GM18517 (cell line): ENCODE results near the gene BACH2.

ENCODE experiments used
- ATAC-seq: cut with Tn5 transposase; IDR thresholded peaks from one replicate; pipeline ENCODE4 v1.9.1; 2021; ENCODE audit warnings: mild to moderate bottlenecking, moderate library complexity; ENCODE audit not compliant: unreplicated experiment

Gene BACH2

DNA sequence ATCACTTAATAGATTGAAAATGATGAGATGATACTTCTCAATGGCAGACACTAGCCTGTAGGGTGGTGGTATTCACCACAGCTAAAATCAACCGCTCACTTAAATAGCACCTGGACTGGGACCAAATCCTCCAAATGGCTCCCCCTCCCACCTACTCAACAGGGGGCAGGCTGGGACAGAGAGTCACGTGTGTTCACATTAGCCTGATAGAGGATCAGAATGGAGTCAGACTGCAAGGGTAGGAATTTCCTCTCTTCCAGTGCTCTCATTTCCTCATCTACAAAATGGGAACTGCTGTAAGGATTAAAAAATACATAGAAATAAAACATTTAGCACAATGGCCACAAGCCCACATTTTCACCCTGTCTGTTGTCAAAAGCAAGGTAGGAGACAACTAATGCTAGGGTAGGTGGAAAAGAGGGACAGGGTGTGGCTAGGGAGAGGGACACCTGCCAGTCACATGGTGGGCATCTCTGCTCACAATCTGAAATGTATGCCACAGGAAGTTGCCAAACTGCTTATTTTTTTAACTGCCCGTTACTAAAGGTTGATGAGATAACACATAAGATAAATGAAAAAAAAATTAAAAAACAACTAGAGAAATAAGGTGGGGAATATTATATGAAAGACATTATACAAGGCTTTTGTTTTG is 55.3 kb downstream of the BACH2 start:
- no peak for ATAC-seq

DNA sequence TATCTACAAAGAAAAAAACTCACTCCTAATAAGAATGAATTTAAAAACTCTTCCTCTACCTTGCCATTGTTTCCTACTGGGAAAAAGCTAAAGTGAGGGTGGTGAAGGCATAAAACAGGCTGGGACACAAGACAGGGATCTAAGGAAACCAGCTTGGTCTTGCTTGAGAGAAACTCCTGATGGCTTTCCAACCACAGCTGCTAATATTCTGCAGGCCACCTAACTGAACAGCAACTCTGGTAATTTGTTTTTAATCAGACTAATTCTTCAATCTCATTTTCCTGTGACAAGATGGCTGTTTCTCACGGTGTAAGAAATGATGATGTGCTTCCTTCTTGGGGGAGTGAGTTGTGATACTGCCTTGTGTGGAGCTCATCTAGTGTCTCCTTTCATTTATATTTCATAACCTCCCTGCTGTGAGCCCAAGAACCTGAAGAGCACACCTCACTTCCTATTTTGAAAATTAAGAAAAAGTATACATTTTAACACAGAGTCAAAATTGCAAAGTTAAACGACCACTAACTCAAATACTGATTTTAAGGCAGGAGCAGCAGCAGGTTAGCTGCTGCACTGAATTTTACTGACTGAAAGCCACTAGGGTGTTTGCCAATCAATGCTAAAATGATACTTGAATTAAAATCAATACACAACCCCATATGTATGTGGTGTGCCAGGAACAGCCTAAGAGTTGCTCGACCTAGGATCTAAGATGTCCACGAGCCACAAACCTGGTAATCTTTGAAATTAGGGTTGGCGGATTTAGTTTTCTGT is 58.0 kb downstream of the BACH2 start:
- no peak for ATAC-seq

DNA sequence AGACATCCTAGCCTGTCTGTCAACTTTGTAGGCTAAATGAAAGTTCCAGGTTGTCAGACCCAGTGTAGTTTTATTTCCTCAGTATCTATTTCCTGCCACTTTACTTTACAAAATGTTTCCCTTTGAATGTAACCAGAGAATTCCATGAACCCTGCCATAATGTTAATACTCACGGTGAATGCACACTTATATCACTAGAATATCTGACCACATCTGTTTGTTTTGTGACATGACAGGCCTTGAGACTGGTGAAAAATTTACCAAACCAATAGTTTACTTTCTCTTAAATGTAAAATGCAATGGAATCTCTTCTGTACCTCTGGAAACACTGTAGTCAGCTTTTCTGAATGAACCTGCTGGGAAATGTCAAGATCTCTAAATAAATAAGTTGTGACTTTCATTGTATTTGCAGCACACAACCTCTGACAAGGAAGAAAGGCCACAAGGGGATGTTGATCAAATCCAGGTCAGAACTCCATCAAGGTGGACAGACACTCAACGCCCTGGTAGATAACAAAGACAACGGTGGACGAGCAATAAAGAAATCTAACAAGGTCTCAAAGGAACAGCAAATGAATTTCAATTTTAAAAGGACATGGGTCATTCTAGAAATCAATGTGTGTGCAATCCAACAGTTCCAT is 59.2 kb downstream of the BACH2 start:
- ATAC-seq, result no peak

DNA sequence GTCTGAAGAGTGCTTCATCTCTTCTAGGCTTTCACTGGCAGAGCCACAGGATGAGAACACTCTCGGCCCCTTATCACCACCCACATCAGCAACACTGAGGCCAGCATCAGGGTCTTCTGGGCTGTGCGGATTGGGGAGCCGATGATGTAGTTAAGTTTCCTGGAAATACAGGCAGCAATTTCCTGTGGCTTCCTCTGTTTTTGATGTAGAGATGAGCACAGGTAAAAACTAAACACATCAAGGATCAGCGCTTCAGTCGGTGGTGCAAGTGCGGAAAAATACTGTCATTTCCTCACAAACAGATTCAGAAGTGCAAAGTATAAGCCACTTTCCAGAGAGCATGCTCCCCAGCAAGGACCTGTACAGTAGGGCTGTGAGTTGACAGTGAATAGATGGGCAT is 62.6 kb downstream of the BACH2 start:
- no peak for ATAC-seq

DNA sequence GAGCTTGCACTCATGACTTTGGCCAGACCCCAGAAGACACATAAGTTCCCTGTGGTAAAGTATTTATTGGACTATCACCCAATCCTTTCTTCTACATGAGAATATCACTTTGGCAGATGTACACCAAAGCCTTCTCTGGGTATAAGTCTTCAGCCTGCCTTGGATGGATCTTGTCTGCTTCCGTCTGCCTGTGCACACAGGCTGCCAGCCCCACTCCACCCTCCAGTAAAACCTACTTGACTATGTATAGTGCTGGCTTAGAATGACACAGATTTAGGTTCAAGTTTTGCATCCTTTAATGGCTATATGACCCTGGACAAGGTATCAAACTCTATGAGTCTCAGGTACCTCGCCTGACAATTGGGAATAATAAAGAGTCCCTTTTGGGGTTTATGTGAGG is 63.4 kb downstream of the BACH2 start:
- no peak for ATAC-seq

DNA sequence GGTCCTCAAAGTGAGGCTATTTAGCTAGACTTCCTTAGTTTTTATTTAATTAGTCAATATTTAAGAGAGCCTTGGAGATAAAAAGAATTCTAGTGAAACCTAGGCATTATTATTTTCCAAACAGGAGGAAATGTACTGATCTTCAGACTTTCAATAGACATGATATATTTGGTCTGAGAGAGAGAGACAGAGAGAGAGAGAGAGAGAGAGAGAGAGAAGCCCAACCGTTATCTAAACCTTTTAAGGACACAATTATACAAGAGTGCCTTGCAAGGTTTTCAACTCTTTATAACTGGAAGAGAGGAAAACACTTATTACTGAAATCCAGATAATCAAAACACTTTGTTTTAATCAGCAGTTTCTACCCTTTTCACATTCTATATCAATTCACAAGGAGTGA is 64.8 kb downstream of the BACH2 start:
- ATAC-seq, result no peak

DNA sequence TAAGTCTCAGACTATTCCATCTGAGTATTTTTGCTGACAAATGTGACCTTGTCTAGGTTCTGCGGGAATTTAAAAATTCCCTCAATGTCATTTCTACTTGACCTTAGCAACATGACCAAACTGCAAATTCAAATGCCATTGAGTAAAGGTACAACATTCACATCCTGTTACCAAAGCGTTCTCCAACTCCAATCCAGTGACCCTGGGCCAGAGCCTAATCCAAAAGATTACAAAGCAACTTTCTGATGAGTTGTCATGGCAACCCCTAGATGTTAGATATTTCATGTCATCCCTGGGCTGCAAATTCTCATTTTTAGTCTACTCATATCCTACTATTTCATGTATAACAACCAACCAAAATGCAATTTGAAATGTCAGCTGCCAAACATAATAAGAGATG is 65.3 kb downstream of the BACH2 start:
- no peak for ATAC-seq

DNA sequence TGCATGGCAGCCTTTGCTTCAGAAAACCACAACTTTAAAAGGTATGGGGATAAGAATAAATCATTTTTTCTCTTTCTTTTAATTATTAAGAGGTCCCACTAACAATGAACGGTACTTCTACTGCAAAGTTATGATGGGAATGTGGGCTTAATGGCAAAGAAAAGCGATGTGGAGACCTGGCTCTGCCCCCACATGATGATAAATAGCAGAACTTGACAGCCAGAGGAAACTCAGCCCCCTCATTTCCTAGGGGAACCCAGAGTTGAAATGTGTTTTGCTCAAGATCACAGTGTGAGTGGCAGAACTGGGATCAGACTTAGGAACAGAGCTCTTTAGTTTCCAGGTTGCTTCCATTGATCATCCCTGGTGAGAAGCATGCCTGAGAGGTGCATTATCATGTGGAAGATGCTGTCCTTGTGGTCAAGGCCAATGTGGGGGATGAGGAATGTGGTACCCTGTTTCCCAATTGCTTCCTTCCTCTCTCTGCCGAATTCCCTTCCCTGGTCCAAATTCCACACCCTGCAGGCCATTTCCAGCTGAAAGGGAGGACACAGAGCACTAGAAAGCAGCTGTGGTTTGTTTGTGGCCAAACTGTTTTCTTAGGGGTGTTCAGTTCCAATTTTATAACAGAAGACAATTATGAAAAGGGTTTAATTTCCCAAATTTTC is 66.0 kb downstream of the BACH2 start:
- no peak for ATAC-seq

DNA sequence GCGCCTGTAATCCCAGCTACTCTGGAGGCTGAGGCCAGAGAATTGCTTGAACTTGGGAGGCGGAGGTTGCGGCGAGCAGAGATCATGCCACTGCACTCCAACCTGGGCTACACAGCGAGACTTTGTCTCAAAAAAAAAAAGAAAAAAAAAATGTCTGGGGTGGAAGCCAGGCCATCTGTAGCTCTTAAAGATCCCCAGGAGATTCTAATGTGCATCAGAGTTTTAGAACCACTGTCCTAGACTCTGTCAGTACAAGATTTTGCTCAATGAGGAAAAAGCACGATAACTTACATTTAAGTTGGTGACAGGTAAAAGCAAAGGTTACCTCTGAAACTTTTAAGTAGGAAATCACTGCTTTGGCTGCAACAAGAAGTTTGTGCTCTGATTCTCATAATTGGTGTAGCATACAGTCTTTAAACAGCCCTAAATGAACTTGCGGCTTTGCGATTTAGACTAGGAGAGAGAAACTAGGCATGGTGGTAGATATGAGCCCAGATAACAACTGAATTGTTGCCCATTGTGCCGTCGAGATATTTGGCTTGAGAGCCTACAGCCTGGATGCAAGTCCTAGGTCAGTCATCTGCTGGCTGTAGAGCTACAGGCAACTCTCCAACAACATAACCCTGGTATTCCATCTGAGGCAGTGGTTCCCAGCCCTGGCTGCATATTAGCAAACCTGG is 67.2 kb downstream of the BACH2 start:
- ATAC-seq, result no peak

DNA sequence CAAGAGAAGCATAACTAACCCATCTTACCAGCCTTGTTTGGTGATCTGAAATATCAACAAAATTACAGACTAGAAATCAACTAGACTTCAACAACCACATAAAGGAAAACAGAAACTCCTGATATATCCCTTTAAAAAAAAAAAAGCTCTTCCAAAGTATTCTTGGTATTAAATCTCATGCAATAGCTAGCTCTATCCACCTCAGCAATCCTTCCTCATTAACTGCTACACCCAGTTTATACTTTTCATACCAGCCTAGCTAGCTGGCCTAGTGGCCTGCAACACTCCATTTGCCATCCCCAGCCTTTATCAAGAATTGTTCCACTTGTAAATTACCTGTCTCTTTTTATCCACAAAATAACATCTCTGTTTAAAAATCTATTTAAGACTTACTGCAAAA is 69.0 kb downstream of the BACH2 start:
- ATAC-seq, result no peak

DNA sequence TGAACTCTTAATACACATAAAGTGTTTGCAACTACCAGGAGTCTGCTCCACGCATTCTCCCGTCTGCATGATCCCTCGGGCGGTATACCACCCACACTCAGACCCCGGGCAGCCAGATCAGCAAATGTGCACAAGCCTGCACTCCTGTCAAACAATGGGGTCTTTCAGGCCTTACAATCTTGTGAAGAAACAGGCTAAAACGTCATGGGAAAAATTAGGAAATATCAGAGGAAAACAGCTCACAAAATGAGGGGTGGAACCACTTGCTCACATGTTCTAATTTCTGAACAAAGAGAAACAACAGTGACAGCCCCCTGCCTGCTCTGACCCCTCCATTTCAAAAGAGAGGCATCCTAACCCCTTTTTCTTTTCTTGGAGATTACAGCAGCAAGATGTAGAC is 69.4 kb downstream of the BACH2 start:
- ATAC-seq, result no peak

DNA sequence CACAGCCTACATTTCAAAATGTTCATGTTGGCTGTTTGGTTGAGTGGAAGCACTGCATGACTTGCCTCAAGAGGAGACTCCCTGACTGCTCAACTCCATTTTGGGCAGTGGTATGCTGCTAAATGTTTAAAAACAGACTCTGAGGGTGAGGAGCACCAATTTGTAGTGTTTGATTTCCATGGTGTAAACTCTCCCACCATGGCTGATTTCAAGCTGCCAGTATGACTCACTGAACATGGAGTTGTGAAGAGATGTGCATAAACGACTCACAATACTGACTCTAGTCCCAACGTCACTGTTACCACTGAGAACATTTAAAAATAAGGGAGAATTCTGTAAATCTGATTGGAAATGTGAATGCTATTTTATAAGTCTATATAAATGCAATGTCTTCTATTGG is 70.4 kb downstream of the BACH2 start:
- no peak for ATAC-seq

DNA sequence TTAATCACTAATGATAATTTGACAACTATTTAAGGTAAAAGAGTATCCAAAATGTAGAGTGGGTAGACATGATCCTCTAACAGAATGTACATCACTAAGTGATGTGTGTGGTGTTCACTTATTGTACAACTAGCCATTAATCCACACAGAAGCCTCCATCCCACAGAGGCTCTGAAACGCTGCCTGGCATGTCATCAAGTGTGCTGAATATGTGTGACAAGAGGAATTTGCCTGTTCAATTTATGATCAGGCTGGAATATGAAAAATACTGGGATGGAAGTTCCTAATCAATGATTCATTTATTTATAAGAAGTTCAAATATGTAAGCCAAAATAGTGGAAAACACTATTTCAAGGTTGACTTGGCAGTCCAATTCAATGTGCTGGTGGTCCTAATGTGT is 72.4 kb downstream of the BACH2 start:
- ATAC-seq, result no peak

DNA sequence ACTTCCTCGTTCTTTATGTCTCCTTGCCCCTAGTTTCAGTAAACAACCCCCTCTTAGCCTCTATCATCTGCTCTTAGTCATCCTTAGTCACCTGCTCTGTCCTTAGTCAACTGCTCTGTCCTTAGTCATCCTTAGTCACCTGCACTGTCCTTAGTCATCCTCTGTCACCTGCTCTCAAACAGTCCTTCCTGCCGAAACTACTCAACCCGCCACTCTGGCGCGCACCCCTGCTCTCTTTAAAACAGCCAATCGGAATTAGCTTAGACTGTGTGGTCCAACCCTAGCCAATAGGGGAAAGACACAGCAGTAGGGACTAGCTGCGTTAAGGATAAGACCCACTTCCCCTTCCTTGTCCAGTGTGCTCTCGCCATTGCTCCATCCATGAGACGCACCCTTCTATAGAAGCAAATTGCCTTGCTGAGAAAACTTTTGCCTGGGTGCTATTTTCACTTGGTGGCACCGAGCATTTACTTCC is 73.9 kb downstream of the BACH2 start:
- ATAC-seq, result no peak

DNA sequence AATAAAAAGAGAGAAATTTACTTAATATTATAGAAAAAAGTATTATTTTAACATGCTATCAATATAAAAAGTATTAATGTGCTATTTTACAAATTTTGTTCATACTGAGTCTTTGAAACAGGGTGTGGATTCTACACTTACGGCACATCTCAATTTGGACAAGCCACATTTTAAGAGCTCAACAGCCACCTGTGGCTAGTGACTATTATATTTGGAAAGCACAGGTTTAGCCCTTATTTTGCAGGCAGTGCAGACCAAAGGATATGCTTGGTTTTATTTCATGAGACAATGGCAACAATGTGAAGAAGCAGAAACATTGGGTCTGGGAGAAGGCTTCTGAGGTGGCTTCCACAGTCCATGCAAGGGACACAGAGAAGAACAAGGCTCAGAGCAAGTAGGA is 74.6 kb downstream of the BACH2 start:
- no peak for ATAC-seq

DNA sequence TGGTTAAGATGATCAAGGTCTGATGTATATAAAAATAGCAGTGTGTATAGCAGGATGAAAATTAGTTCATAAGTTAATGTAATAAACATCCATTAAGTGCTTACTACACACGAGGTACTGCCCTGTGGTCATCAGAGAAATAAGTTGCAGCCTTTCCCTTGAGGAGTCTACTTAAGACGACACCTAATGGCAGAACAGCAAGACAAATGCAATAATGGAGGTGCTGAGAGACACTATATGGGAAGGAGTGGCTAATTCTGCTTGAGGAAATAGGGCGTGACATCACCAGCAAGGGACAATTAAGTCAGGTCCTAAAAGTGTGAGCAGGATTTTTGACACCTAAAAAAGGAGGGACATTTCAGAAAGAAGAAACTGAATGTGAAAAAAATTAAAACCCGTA is 75.2 kb downstream of the BACH2 start:
- no peak for ATAC-seq

DNA sequence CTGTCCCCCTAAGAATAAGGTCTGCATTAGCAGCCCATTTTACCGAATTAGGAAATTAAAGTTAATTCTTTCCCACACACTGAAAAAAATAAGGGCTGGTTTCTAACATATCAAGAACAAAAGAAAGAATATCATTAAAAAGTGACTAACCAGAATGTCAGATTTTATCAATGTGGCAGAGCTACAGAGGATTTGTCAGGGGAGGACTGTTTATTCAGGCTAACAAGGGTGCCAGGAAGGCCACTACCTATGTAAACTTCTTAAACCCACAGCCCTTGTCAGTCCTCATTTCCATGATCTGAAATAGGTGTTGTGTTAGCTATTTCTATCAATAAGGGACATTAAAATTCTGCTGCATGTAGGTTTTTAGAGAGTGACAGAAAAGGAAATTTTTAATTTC is 76.4 kb downstream of the BACH2 start:
- no peak for ATAC-seq

DNA sequence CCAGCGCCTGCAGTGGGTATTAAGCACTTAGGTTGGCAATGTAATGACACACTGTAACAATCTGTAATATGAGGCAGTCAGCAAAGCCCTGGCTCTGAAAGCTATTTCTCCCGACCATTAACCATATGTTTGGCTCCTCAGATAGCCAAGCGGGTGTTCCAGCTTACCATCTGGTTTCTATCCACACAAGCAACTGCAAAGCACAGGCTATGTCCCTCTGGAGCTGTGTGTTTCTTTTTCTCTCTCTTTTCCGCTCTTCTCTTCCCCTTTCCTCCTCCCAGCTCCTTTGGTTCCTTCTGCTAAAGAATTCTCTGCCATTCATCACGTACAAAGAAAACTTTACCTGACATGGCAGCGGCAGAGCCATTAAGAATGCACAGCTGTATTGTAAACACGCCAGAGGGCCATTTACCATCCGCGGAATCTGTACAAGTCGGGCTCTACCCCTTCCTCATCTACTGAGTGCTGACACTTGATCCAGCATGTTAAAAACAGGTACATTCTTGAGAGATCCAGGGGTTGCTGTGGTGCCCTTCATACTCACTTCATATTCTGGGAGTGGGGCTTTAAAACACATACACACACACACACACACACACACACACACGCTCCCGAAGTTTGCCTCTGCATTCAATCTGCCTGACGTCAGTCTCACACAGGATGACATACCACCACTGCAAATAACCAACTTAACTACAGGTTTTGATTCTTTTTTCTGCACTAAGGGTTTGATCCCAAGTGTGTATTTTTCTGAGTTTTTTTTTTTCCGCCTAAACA is 77.2 kb downstream of the BACH2 start:
- ATAC-seq, result no peak

DNA sequence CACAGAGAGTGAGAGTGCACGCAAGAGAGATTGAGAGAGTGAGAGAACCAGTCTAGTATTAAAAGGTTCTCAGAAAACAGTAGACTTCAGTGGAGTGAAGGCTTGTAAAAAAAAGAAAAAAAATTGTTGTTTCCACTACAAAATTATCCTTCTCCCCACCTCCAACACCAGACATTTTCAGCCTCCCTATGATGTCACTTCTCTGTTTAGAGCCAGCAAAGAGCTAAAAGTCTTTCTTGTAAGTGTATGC is 77.8 kb downstream of the BACH2 start:
- no peak for ATAC-seq

DNA sequence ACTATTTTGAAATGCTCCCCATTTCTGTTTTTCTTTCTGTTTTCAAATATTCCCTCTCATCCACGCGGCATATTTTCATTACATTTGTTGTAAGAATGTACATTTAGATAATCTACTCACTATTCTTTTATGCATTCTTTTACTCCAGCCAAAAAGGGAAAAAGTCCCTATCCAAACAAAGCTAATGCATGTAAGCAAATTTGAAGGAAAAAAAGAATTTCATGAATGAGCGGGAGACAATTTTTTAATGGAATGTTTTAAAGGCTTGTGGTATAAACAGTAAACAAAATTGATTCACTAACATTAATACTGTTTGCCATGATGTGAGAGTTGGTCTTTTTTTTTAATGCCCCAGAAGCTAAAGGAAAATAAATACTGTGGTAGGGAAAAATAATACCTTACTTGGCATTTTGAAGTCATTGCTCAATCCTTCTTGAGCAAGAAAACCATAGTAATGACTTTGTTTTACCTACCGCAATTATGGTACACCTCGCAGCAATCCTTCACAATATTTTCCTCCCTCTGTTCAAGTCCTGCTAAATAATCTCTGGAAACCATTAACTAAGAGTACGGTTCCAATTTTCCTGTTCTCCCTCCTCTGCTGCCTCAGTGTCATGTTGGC is 79.0 kb downstream of the BACH2 start:
- ATAC-seq, result no peak
